ENCODE results near the gene NR4A3. TPM values are rescaled to one million over a fixed set of nuclear protein-coding genes. Genes with fewer than 3 reads are reported as not detected.

Gene NR4A3
- total and polyA plus RNA-seq, 2 donors from 2014 or later = 0.34 to 9.1 TPM

DNA sequence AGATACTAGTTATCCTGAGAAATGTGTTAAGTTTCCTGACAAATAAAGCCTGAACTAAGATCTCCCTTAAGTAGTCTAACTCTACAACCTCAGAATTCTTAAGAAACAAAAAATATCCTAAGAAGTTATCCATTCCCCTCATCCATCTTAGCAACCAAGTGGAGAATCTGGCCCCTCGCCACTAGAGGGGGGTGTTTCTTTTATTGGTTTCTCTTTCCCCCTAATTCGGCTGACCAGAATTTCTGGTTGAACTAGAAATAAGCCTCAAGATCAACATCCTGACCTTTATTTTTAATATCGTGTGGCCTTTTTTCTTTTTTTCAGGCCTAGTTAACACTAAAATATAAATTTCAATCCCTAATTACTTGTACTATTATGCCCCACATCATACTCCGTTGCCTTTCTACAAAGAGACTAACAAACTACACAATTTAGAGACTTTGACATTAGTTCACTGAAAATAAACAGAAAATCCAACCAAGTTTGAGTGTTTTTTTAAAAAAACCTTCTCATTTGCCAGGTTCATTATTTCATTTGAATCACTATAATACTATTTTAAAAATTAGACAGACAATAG lies 14.3 kb upstream of the NR4A3 start:
- intact Hi-C loops (cut with DNase I) = no loop called here
- no peaks in the 10 kb centered on the region for H3K36me3 ChIP-seq (ENCODE audit: control insufficient read depth in 2 of 3, insufficient read depth in 3 of 3, low read length in 3 of 3)
- H3K4me1 ChIP-seq (ENCODE audit: control insufficient read depth in 2 of 3, insufficient read depth in 2 of 3, low read depth in 1 of 3, low read length in 3 of 3) = no peaks in the 10 kb centered on the region
- no peaks in the 10 kb centered on the region for H3K9me3 ChIP-seq (ENCODE audit: control insufficient read depth in 2 of 3, insufficient read depth in 1 of 3, low read length in 3 of 3)
- DNase-seq = peak; percentile 43 to 87 (median 63)
- peak; percentile 90 for FAIRE-seq
- H3K4me3 ChIP-seq (ENCODE audit: low read length in 3 of 3) = no peak overlapping the region
- H3K27ac ChIP-seq (ENCODE audit: low read depth in 2 of 2, low read length in 2 of 2) = no peak overlapping the region
- H3K27me3 ChIP-seq (ENCODE audit: control insufficient read depth, insufficient read depth, low read length) = no peaks in the 10 kb centered on the region
- TF ChIP-seq, protein P1, sequence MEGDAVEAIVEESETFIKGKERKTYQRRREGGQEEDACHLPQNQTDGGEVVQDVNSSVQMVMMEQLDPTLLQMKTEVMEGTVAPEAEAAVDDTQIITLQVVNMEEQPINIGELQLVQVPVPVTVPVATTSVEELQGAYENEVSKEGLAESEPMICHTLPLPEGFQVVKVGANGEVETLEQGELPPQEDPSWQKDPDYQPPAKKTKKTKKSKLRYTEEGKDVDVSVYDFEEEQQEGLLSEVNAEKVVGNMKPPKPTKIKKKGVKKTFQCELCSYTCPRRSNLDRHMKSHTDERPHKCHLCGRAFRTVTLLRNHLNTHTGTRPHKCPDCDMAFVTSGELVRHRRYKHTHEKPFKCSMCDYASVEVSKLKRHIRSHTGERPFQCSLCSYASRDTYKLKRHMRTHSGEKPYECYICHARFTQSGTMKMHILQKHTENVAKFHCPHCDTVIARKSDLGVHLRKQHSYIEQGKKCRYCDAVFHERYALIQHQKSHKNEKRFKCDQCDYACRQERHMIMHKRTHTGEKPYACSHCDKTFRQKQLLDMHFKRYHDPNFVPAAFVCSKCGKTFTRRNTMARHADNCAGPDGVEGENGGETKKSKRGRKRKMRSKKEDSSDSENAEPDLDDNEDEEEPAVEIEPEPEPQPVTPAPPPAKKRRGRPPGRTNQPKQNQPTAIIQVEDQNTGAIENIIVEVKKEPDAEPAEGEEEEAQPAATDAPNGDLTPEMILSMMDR (IDR thresholded peaks at IDR 0.05; ENCODE audit: borderline replicate concordance, extremely low read depth, insufficient read depth) = peak; percentile 78
- no peak overlapping the region for H3K9ac ChIP-seq (ENCODE audit: low read length in 3 of 3)

DNA sequence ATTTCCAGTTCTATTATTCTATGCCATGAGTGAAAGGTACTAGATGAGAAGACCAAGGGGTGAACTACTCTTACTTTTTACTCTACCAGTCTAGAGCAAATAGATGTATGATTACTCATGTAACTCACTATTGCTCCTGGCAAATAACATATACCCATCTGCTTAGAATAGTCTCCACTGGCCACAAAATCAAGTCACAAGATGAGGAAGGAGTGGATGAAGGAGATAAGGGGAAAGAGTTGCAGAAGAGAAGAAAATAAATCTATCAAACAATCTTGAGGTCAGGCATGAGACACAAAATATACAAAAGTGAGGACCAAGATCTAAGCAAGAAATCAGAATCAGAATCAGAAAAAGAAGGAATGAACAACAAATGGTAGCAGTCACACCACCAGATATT lies 13.7 kb upstream of the NR4A3 start:
- intact Hi-C loops (cut with DNase I) = no loop called here
- Histone ChIP-seq H3K27ac (ENCODE audit: low read depth in 2 of 2, low read length in 2 of 2) (no peak overlapping the region), H3K9ac (ENCODE audit: low read length in 3 of 3) (no peak overlapping the region), H3K9me3 (ENCODE audit: control insufficient read depth in 2 of 3, insufficient read depth in 1 of 3, low read length in 3 of 3) (no peaks in the 10 kb centered on the region), H3K36me3 (ENCODE audit: control insufficient read depth in 2 of 3, insufficient read depth in 3 of 3, low read length in 3 of 3) (no peaks in the 10 kb centered on the region), H3K27me3 (ENCODE audit: control insufficient read depth, insufficient read depth, low read length) (no peaks in the 10 kb centered on the region), H3K4me3 (ENCODE audit: low read length in 3 of 3) (no peak overlapping the region), H3K4me1 (ENCODE audit: control insufficient read depth in 2 of 3, insufficient read depth in 2 of 3, low read depth in 1 of 3, low read length in 3 of 3) (no peaks in the 10 kb centered on the region)
- DNase-seq = no peak
- FAIRE-seq = no peak
- TF ChIP-seq, protein P1 (IDR thresholded peaks at IDR 0.05; ENCODE audit: borderline replicate concordance, extremely low read depth, insufficient read depth) = no peak

DNA sequence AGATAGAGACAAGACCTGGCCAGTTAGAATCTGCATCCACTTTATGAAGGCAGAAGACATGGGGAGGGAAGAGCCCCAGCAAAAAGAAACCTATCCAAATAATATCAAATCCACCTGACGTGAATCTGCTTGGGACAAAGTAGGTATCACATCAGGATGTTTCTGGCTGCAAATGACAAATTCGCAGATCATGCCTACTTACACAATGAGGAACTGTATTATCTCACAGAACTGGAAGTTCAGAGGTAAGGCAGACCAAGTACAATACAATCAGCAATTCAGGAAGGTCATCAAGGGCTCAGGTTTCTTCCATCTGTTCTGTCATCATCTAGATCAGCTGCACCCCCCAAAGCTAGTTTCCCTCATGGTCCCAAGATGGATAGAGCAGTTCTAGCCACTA lies 13.2 kb upstream of the NR4A3 start:
- H3K27me3 ChIP-seq (ENCODE audit: control insufficient read depth, insufficient read depth, low read length) = no peaks in the 10 kb centered on the region
- DNase-seq (no peak), FAIRE-seq (no peak)
- no peak overlapping the region for H3K9ac ChIP-seq (ENCODE audit: low read length in 3 of 3)
- no peaks in the 10 kb centered on the region for H3K9me3 ChIP-seq (ENCODE audit: control insufficient read depth in 2 of 3, insufficient read depth in 1 of 3, low read length in 3 of 3)
- H3K4me1 ChIP-seq (ENCODE audit: control insufficient read depth in 2 of 3, insufficient read depth in 2 of 3, low read depth in 1 of 3, low read length in 3 of 3) = no peaks in the 10 kb centered on the region
- H3K36me3 ChIP-seq (ENCODE audit: control insufficient read depth in 2 of 3, insufficient read depth in 3 of 3, low read length in 3 of 3) = no peaks in the 10 kb centered on the region
- intact Hi-C loops (cut with DNase I) = no loop called here
- TF ChIP-seq, protein P1 (IDR thresholded peaks at IDR 0.05; ENCODE audit: borderline replicate concordance, extremely low read depth, insufficient read depth) = no peak
- H3K4me3 ChIP-seq (ENCODE audit: low read length in 3 of 3) = no peak overlapping the region
- H3K27ac ChIP-seq (ENCODE audit: low read depth in 2 of 2, low read length in 2 of 2) = no peak overlapping the region
